Right renal cortex interstitium (tissue), 3 donors: ENCODE measurements around the gene SERHL2. TPM values are rescaled to one million over a fixed set of nuclear protein-coding genes. Genes with fewer than 3 reads are reported as not detected.
"Not testable (repeated sequence)": the region's sequence is repeated elsewhere in the genome, so short reads cannot be mapped to it uniquely, and the experiment has no call there.

Source experiments
- DNase-seq, 3 donors: peaks; one replicate each; pipeline ENCODE4 v3.0.0-alpha.2; 2013; ENCODE audit warnings: low read depth in 3 of 3, low spot score in 2 of 3
- polyA plus RNA-seq, 3 donors: library from polyadenylated mRNA; unstranded; fragments of 120-200 nt; gene quantifications; one replicate each; pipeline ENCODE4 v1.2.1, GENCODE V29; 2013; ENCODE audit not compliant: insufficient read length in 3 of 3

Gene SERHL2
- polyA plus RNA-seq, 3 donors: 5.6 to 7.8 (median 7.3) TPM

DNA sequence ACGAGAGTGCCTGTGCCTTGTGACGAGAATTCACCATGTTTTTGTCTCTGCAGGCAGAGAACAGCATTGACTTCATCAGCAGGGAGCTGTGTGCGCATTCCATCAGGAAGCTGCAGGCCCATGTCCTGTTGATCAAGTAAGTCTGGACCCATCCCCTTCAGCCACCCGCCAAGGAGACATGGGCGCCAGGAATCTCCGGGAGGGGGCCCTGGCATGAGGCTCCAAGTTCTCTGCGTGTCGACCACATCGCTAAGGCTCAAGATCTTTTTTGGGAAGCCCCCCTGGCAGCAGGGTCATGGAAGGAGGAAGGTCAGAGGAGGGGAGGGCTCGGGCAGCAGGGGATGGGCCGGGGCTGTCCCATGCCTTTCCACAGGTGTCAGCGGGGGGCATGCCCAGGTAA is 17.3 kb downstream of the SERHL2 start:
- DNase-seq: not testable (repeated sequence)

DNA sequence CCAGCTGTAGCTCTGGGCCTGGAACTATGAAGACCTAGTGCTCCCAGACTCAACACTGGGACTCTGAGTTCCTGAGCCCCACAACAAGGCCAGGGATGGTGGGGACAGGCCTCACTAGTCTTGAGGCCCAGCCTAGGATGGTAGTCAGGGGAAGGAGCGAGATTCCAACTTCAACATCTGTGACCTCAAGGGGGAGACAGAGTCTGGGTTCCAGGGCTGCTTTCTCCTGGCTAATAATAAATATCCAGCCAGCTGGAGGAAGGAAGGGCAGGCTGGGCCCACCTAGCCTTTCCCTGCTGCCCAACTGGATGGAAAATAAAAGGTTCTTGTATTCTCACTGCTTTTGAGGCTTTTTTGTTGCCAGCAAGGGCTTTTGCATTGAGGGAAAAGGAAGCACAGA is 20.3 kb downstream of the SERHL2 start:
- not testable (repeated sequence) for DNase-seq

DNA sequence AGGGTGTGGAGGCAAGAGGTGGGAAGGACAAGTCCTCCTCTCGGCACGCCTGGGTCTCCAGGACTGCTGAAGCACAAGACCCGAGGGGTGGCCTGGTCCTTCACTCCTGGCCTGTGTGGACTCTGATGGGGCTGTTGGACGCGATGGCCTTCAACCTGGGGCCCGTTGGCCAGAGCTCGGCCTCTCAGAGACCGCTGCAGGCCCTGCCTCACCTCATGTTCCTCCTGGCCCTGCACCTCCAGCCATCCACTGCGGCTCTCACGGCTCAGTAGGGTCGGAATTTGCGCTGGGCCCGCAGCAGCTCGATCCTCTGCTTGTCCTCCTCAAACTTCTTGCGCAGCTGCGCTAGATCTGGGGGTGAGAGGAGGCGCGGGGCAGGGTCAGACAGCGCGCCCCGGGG is 20.7 kb downstream of the SERHL2 start:
- DNase-seq: not testable (repeated sequence)

DNA sequence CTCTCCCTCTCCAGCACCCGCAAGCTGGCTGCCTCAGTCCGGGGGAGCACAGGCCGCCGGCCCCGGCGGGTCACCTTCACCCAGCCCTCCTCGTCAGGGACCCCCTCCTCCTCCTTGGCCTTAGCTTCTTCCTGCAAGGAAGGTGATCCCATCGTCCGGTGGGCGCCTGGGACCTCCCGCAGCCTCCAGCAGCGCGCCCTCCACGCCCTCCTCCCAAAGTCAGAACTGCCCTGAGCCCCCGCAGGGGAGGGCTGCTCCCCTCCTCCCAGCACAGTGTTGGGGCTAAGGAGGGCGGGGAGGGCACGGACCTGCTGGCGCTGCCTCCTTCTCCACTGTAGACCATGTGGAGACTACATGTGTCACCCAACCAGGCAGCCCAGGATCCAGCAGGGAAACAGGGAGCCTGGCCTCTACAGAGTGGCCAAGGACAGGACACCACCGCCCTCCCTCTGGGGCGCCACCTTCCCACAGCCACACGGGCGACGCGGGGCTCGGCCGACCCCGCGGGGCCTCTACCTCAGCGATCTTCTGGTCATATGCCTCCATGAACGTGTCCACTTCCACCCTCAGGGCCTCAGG is 22.3 kb downstream of the SERHL2 start:
- DNase-seq: not testable (repeated sequence)

DNA sequence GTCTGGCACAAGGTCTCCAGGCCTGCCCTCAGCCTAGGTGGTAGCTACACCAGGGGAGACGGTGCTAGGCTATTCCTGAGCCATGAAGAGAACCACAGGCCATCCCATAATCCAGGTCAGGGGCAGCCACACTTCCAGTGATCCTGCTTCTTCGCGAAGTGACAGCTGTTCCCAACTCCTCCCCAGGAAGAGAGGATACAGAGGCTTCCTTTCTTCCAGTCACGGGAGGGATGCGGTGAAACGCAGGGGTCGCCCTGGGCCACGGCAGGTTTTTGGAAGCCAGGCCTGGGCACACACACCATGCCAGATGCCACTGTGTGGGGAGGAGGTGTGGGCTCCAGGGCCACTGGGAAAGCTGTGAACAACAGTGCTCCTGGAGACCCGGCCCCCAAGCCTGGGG is 23.4 kb downstream of the SERHL2 start:
- not testable (repeated sequence) for DNase-seq

DNA sequence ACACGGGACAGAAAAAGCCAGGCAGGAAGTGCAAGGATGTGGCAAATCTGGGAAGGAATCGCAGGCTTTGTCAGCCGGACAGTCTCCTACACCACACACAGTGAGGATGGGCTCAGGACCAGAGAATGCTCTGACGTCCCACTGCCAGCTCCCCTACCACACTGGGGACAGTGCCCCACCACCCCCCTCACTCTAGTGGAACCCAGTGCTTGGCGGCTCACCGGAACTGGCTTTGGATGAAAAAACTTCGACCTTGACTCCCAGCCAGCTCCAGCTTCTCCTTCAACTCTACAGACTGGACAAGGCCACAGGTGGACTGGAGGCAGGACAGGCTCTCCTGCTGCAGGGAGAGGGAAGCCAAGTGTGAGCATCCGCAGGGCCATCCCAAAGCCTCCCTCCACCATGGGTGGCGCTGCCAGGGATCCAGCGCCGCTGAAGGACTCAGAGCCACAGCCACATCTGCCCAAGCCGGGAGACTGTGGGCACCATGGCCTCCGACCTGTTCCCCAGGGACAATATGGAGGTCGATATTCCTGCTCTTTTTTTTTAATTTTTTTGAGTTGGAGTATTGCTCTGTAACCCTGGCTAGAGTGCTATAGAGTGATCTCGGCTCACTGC is 24.0 kb downstream of the SERHL2 start:
- no peak for DNase-seq

DNA sequence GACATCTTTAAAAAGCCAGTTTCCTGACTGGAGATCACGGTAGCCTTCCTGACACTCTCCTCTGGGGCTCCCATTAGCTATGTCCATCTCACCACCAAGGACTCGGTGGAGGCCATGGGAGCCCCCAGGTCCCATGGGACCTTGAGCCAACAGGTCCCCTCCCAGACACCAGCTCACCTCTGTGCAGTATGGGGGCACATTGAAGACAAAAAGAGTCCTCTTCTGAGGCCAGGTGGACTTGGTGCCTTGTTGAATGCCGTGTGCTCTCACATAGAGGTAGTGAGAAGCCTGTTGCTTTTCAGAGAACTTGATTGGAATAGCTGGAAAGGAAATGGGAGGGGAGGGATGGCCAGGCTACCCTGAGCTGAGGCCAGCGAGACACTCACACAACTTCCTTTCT is 26.3 kb downstream of the SERHL2 start:
- DNase-seq: not testable (repeated sequence)

DNA sequence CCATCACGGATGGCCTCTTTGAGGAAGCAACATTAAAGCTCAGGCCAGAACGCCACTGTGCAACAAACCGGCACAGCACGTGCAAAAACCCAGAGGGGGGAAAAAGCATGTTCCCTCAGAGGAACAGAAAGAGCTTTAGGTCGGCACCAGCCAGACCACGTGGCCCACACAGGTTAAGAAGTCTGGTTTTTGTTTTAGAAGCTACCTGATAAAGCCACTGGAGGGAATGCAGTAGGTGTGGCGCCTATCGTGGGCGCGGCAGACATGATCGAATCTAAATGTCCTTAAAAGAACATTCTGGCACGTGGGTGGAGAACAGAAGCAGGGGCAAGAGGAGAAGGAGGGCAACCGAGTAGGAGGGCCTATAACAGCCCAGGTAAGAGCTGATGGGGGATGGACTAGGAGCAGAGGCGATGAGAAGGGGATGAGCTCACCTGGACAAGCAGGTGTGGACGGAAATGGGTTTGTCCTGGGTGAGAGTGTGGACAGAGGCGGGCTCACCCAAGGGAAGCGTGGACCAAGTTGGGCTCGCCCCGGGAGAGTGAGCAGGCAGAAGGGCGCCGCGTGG is 27.5 kb downstream of the SERHL2 start:
- not testable (repeated sequence) for DNase-seq

DNA sequence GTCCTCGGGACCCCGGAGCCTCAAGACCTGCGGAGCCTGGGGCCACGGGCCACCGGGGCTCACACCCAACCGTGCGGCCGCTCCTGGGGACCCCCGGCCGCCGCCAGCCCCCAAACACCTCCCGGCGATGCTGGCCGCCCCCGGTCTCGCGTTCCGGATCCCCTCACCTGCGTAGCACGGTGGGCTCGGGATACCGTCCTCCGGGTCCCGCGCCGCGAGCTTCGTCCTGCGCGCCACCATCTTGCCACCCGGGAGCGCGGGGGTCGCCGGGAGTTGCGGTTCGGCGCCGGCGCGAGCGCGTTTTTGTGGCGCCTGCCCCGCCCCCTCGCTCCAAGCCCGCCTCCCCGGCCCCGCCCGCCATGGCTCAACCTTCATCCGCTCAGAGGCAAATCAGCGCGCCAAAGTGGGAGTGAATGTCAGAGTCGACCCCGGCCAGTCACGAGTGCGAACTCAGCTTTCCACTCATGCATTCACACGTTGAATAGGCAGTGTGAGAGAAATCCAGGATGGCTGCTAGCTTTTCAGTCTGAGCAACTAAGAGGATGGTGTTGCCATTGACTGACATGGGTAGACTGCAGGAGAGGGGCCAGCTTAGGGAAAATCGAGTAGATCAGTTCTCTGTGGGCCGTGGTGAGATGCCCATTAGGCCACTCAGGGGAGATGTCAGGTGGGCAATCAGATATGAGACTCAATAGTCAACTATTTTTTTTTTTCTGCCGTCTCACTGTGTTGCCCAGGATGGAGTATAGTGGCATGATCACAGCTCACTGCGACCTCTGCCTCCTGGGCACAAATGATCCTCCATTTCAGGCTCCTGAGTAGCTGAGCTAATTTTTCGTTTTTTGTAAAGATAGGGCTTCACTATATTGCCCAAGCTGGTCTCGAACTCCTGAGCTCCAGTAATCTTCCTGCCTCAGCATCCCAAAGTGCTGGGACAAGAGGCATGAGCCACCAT is 28.3 kb downstream of the SERHL2 start:
- peak; percentile 27 to 67 (median 55) for DNase-seq

DNA sequence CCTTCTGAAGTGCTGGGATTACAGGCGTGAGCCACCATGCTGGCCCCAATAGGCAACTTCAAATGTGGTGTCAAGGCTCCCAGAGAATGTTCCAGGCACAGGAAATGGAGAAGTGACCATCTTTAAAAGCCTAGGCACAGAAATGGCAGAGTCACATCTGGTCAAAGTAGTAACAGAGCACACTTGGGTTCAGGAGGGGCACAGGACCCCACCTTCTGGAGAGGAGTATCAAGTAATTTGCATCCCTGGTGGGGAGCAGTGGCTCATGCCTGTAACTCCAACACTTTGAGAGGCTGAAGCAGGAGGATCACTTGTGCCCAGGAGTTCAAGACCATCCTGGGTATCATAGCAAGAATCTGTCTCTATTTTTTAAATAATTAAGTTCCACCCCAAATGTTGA is 29.2 kb downstream of the SERHL2 start:
- DNase-seq: no peak

DNA sequence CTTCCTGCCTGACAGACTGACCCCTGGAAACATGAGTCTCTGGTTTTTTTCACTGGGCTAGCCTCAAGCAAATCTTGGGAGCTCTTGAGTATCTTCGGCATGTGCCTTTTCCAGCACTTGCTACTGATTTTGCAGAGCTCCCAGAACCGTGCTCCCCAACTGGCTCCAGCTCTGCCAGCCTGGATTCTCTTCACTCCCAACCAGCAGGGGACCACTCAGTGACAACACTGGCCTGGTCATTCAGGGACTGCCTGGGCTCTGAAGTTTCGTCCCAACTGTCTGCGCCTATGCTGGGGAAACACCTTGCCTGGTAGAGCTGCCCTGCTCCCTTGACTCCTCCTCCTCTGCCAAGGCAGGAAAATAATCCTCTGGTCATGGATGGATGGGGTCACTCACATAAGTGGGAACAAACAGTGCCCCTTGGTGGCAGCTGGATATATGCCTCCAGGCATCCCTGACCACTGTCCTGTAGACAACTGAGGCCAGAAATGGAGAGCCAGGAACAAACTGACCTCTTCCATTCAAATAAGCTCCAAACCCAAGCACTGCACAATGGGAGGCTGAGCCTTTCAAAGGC is 30.7 kb downstream of the SERHL2 start:
- no peak for DNase-seq

DNA sequence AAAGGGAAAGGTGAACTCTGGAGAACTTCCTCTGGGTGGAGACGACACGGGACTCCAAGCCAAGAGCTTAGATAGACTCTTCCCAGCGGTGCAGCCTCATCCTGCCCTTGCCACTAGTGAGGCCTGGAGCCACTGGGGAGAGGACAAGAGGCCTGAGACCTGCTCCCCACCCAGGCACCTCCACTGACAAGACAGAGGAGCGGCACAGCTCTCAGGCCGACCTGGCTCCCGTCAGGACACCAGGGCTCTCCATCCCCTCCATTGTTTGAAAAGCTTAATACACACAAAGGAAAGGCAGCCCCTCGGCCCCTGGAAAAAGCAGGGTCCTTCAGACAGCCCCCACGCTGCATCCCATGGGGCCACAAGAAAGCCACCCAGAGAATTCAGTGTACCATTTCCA is 31.3 kb downstream of the SERHL2 start:
- DNase-seq: no peak

DNA sequence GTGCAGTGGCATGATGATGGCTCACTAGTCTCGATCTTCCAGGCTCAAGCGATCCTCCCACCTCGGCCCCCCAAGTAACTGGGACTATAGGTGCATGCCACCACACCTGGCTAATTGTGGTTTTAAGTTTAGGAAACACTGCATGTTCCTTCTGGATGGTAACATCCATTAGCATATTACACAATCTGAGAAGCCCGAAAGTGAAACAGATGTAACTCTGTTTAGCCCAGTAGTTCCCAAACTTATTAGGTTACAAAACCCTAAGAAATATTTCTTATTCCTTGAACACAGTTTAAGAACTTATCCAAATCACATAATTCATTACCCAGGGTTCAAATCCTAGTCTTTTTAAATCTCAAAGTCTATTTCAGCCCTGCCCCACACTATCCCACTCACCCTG is 32.6 kb downstream of the SERHL2 start:
- DNase-seq: no peak

DNA sequence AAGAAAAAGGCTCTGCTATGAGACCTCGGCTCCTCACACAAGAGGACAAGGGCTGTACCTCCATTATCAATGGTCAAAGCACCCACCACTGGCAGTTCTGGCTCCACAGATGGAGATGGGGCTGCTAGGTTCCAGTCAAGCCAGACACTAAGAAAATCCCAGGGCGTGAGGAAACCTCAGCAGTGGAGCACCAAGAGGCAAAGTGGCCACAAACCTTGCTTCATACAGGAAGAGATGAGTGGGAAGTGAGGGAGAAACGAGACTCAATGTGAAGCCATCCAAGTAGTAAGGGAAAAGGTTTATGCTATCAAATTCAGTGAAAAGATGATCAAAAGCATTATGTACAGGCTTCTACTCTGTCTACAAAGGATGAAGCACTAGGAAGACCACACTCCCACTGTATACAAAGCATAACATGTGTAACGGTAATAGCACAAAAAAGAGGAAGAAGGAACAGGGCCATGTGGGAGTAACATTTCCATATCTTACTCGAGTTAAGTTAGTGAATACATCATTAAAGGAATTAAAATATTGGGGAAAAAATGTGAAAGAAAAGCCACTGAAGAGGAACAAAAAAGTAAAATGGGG is 33.9 kb downstream of the SERHL2 start:
- DNase-seq: no peak

DNA sequence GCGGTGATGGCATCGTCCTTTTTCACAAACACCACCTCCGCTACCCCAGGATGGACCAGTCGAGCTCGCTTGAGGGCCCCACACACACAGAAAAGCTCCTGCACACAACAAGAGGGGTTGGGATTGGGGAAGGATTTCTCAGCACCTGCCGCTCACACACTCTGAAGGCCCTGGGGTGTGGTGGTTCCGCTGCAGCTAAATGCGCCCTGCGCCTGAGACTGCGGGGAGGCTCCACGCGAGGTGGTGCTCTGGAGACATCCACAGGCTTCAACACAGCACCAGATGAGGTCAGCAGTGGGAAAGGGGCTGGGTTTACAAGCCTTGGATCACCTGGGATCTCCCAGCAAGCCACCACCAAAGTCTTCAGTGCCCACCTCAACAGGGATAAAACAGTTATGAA is 38.2 kb downstream of the SERHL2 start:
- no peak for DNase-seq

DNA sequence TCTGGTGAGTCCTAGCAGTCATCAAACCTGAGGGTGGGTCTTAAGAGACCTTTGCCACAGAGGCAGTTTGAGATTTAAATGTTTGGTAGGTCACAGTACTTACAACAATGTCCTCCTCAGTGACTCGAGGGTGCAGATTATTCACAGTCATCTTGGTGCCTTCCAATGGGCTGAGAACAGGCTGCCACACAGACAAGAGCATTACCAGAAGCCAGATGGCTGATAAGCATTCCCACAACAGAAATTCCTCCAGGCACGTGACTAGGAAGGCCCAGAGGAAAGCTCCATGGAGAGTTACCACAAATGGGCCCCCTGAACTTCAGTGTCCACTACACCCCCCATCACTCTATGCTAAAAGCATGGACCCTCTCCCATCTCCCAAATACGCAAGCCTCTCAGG is 41.7 kb downstream of the SERHL2 start:
- no peak for DNase-seq

DNA sequence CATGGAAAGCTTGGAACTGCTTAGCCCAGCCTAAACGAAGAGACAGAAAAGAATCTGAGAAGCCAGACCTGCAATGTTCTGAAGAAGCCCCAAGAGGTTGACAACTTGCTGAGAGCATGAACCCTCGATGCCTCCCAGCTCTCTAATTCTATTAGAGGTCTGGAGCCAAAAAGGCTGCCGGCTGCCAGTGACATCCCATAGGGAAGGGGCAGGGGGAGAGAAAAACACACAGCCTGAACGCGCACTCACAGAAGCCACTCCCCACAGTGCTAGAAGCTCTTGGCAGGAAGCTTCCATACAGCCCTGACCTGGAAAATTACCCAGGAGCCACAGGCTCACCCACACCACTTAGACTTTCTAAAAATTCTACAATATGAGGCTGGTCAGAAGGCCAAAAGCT is 42.6 kb downstream of the SERHL2 start:
- DNase-seq: no peak

DNA sequence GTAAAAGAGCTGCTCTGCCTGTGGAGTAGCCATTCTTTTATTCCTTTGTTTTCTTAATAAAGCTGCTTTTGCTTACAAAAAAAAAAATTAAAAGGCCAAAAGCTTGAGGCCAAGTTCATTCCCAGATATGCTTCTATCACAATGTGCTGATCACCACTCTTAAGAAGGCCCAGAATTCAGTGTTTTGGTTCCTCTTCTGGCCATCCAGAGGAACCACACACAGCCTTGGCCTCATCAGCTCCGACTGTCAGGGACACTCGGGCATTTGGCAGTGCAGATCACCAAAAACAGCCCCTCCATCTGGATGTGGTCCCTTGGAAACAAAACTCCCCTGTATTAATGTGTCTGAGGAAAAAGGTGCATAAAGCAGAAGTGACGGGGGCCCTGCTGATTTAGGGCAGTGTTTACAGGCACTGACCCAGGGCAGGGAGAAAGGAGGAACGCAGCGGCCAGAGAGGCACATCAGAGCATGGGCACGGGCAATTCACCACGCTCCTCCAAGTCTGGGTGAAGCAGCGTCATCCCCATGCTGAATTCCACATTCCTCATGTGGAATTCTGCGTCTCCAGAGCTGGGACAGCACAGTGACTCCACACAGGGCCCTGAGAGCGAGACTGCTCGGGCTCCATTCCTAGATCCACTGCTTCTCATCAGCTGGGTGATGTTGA is 43.2 kb downstream of the SERHL2 start:
- DNase-seq: no peak

DNA sequence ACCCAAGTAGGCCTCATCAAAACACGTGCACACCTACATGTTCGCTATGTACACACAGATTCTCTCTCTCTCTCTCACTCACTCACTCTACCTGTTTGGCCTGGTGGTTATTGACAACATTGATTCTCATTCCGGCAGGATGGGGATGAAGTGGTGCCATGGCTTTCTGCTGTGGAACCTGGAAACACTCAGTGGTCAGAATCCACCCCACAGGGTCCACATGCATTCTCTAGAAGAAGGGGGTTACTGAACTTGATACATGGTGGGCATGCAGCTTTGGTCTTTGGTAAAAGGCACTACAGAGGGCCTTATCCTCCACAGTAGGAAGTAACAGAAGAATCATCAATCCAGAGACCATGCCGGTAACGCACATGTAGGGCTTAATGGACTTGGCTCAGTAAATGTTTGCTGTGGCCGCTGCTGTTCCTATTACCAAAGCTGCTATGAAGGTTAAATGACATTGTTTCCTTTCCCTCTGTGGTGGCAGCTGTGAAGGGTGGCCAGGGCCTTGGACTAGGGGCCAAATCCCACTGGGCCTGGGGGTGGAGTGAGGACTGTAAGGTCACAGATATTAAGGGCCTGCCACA is 48.2 kb downstream of the SERHL2 start:
- DNase-seq: no peak

DNA sequence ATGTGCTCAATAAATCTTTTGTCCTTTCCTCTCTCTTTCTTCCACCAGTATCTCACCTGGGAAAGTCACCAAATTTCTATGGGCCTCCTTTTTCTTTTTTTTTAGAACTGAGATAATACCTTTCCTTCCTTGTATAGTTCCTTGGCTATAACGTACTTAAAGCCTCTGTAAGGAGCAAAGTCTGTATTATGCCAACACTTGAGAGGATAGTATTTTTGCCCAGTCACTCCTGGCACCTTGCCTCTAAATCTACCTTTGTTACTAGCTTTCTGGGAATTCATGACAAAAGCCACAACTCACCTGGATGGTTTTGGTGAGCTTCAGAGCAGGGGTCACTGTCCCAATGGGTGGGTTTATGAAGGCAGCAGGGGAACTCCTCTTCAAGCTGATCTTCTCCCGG is 48.7 kb downstream of the SERHL2 start:
- no peak for DNase-seq
